Measurements from ENCODE around the gene SENP6.

SENP6 gene

GRCh38 chr6:75751443-75751842 lies 149.8 kb downstream of the SENP6 start:
- DNase-seq = no peak

GRCh38 chr6:75752365-75752764 lies 150.7 kb downstream of the SENP6 start:
- no peak for DNase-seq

GRCh38 chr6:75755704-75756103 lies 154.0 kb downstream of the SENP6 start:
- no peak for DNase-seq

DNA sequence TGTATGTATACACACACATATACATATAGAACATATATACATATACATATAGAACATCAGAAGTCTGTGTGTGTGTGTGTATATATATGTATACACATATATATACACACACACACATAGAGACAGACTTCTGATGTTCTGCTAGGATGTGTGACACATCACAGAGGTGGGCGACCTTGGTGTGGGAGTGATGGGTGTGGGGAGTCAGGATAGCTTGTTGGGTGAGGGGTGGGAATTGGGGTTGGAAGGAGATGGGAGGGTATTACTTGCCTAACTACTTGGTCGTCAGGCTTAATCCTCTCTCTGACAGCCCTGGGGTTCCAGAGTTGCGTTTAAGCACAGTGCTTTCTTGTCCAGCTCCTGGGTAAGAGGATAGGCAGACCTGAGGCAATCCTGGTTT lies 155.6 kb downstream of the SENP6 start:
- DNase-seq = no peak

- no peak for DNase-seq
Observed at GRCh38 chr6:75758061-75758460, 156.4 kb downstream of the SENP6 start.

GRCh38 chr6:75759207-75759606 lies 157.5 kb downstream of the SENP6 start:
- DNase-seq = no peak

- DNase-seq = no peak
Observed at GRCh38 chr6:75760320-75760719, 158.6 kb downstream of the SENP6 start.

- no peak for DNase-seq
Observed at GRCh38 chr6:75761489-75761888, 159.8 kb downstream of the SENP6 start.

GRCh38 chr6:75762063-75762462 lies 160.4 kb downstream of the SENP6 start:
- no peak for DNase-seq

GRCh38 chr6:75766387-75766786 lies 164.7 kb downstream of the SENP6 start:
- no peak for DNase-seq

Data from stimulated activated CD4-positive, alpha-beta T cell treated with anti-CD3 and anti-CD28 coated beads, Interleukin-15, amount 100 ng/mL, for 24 hours (primary cell).